Measurements from ENCODE around the gene SMC1B. TPM values are rescaled to one million over a fixed set of nuclear protein-coding genes. Genes with fewer than 3 reads are reported as not detected.
"Not testable (repeated sequence)": the region's sequence is repeated elsewhere in the genome, so short reads cannot be mapped to it uniquely, and the experiment has no call there.

The SMC1B gene
- total RNA-seq, 2 donors from 2014 or later: not detected

DNA sequence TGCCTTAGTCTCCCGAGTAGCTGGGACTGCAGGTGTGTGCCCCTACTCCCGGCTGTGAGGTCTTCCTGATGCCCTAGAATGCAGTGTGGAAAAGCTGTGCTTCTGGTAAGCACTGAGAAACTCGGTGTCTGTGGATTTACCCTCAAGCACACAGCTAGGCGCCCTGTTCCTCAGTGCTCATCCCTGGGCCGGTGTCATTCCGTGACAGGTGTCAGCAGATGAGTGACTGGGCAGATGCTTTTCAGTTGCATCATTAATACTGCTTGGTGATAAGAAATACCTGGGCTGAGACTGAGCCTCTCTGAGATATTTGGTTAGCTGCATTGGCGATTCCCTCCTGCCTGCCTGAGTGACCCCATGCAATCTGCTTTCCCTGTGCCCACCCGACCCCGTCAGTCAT is 81.9 kb downstream of the SMC1B start:
- no peak for DNase-seq (ENCODE audit: low spot score)
- intact Hi-C loops (cut with DNase I): loop anchor here in 1 of 2 donors (10.0 kb wide), 1 partner anchor 753 kb away; no protein-coding TSS in a partner anchor

DNA sequence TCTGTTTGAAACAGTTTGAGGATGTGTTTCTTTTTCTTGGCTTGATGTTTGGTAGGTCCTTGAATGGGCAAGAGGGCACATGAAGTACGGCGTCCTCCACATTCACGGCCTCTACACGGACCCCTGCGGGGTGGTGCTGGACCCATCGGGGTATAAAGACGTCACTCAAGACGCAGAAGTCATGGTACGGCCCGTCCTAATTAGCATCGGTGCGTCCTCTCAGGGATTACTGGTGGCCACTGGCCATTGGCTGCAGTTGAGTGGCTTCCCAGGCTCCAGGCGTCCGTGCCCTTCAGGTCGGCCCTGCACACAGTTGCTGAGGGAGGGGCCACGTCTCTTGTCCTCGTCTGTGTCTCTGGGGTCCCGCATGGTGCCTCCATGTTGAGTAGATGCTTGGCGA is 82.9 kb downstream of the SMC1B start:
- peak; percentile 61 for DNase-seq (ENCODE audit: low spot score)
- intact Hi-C loops (cut with DNase I): loop anchor here in 1 of 2 donors (10.0 kb wide), 1 partner anchor 754 kb away; no protein-coding TSS in a partner anchor

DNA sequence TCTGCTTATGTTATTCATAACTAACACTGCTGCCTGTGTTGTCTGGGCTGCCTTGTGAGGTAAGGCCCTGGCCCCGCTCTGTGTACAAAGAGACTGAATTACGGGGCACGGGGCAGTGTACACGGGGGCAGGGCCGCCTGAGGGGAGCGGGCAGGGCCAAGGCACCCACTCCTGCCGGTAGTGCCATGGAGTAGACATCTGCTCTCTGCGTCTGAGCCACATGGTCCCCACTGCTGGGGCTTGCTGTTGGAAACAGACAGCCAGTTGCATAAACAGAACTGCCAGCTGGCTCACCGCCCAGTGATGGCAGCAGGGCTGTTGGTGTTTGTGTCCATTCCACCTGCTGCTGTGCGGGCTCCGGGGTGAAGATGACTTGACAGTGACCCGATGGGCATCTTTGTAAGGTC is 83.9 kb downstream of the SMC1B start:
- intact Hi-C loops (cut with DNase I): no loop called here
- DNase-seq (ENCODE audit: low spot score): peak; percentile 77

DNA sequence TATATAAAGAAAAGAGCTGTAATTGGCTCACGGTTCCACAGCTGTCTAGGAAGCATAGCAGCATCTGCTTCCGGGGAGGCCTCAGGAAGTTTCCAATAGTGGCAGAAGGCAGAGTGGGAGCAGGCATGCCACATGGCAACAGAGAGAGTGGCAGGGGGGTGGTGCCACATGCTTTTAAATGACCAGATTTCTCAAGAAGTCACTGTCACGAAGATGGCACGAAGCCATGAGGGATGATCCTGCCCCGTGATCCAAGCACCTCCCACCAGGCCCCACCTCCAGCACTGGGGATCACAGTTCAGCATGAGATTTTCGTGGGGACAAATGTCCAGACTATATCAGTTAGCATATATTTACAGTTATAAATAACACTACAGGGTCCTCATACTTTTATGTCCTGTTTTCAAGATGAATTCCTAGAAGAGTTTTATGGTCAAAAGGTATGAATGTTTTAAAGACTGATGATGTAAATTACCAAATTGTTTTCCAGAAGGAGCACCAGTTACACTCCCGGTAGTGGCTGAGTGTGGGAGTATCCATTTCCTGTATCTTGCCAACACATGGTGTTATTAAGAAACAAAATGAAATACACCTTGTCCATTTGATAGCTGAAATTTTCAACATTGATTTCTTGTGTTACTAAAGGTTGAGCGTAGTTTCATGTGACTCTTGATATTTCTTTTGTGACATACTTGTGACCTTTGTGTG is 84.4 kb downstream of the SMC1B start:
- intact Hi-C loops (cut with DNase I): no loop called here

DNA sequence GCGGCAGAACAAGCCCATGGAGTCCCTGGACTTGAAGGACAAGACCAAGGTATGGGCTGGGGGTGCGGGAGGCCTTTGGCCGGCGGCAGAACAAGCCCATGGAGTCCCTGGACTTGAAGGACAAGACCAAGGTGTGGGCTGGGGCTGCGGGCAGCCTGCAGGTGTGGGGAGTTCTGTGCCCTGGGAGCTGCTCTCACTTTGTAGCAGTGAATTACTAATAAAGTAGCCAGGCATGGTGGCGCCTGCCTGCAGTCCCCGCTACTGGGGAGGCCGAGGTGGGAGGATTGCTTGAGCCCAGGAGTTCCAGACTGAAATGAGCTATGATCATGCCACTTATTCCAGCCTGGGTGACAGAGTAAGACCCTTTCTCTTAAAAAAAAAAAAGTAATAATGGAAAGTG is 85.1 kb downstream of the SMC1B start:
- peak; percentile 78 for DNase-seq (ENCODE audit: low spot score)
- intact Hi-C loops (cut with DNase I): not testable (repeated sequence)

More for the DNA sequence above, 84.4 kb downstream of the SMC1B start:
- peak; percentile 66 for DNase-seq (ENCODE audit: low spot score)

DNA sequence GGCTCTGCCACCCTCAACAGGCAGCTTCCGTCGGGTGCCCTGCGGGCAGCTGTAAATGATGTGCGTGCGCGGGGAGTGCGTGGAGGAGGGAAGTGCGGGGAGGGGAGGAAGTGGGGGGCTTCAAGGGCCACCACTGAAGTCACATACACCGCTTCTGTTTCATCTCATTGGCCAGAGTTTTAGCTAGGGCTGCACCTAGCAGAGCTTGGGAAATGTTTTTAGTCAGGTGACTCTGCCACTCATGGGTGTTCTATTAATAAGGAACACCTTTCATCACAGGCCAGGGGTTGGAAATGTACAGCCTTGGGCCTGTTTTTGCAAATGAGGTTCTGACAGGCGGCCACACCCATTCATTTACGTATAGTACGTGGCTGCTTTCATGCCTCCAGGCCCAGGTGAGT is 89.1 kb downstream of the SMC1B start:
- DNase-seq (ENCODE audit: low spot score): peak; percentile 28
- intact Hi-C loops (cut with DNase I): no loop called here

DNA sequence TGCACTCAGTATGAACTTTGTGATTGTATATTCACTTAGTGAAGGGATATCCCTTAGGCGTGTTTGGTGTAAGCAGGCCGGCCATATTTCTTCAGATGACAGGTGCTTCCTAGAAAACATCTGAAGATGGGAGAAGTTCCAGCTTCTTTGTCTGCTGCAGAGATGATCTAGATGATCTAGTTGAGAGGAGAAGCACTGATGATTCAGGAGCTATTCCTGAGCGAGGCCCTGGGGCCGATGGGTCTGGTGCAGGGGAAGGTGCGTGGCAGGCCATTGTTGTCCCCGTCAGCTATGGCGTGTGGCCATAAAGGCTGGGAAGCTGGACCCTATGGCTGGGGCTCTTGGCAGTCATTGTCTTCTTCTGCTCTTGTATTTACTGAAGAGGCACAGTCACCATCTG is 89.7 kb downstream of the SMC1B start:
- intact Hi-C loops (cut with DNase I): no loop called here
- peak; percentile 52 for DNase-seq (ENCODE audit: low spot score)

DNA sequence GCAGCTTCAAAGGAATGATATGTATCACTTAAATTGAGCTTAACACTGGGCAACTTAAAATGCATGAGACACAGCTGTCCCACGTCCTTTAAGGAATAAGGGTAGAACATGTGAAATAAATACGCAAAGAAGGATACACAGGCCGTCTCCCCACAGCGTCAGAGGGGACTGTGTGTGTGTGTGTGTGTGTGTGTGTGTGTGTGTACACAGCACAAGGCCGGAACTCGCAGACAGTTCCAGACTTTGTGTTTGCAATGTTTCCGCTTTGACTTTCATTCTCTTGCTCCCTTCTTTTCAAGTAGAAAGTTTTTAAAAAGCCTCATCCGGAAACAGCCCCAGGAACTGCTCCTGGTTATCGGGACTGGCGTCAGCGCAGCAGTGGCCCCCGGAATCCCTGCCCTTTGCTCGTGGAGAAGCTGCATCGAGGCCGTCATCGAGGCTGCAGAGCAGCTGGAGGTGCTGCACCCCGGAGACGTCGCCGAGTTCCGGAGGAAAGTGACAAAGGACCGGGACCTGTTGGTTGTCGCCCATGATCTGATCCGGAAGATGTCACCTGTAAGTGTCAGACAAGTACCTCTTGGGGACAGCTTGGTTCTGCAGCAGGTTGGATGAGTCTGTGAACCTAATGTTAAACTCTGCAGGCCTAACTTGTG is 90.4 kb downstream of the SMC1B start:
- intact Hi-C loops (cut with DNase I): no loop called here
- DNase-seq (ENCODE audit: low spot score): peak; percentile 26

DNA sequence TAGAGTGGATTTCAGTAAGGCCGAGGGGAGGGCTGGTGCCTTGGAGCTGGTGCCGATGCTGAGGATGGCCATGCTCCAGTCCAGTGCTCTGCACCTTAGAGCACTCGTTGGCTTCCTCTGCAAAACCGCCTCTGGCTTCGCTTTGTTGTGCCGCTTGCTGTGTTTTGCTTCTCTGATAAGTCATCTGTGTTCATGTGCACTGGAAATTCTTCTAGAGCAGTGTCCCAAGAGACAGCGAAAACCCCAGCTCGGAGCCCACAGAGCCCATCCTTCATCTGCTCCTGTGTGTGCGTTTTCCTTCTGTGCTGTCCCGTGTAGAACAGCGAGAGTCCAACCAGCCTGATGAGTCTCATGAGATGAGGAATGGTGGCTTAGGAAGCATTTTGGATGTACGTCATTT is 91.6 kb downstream of the SMC1B start:
- intact Hi-C loops (cut with DNase I): no loop called here
- no peak for DNase-seq (ENCODE audit: low spot score)

DNA sequence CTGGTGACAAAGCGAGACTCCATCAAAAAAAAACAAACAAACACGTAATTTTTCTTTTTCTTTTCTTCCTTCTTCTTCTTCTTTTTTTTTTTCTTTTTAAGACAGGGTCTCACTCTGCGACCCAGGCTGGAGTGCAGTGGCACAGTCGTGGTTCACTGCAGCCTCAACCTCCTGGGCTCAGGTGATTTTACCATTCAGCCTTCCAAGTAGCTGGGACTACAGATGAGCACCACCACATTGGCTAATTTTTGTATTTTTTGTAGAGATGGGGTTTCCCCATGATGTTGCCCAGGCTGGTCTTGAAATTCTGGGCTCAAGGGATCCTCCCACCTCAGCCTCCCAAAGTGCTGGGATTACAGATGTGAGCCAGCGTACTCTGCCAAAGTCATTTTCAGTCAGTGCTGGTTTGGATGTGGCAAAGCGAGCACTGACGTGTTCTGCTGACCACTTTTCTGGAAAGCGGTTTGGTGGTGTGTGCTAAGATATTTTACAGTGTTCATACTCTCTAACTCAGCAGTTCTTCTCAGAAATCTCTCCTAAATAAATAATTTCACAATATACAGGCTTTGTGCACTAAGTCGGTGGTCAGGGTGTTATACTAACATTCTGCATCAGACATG is 92.9 kb downstream of the SMC1B start:
- DNase-seq (ENCODE audit: low spot score): no peak
- intact Hi-C loops (cut with DNase I): no loop called here

DNA sequence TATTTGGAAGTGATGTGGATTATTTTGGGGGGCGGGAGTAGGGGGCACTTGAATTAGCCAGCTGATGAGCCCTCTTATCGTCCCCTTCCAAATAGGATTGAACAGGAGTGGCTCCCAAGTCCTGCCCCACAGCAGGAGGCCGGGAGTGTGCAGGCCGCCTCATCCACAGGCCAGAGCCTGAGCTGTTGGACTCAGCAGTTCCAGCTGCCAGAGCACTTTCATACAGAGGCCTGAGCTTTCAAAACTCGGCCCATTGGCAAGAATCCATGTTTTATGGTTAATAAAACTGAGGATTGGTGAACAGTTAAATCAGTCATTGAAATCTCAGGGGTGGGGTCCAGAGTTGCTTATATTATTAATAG is 94.1 kb downstream of the SMC1B start:
- intact Hi-C loops (cut with DNase I): no loop called here
- DNase-seq (ENCODE audit: low spot score): no peak

DNA sequence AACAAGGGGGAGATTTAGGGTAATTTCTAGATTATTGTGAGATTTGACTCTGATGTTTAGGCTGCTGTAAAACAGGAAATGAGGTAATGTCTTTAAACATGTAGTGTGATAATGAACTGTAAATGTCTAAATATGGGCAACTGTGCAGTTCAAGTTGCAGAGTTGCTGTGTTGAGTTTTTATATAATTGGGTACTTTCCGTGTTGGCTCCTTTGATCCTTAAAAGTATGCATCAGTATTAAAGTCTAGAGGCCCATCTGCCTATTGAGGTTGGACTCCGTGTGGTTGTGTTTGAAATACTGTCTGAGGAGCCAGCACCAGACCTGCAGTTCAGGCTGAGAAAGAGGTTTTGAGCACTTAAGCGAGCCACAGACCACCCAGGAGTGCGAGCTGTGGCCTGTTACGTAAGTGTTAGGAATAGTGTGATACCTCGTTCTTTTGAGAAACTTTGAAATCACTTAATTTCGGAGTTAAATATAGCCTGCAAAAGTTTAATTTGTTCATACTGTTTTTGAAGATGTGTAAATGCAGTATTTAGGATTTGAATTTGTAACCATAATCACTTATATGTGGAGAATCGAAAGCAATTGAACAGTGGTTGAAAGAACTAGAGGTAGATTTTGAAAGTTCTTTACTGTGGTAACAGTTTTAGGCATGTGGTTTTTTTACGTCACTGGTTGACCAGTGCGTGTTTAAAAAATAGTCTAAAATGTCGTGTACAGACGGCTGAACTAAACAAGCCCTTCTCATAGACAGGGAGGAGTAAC is 94.7 kb downstream of the SMC1B start:
- intact Hi-C loops (cut with DNase I): no loop called here
- no peak for DNase-seq (ENCODE audit: low spot score)

DNA sequence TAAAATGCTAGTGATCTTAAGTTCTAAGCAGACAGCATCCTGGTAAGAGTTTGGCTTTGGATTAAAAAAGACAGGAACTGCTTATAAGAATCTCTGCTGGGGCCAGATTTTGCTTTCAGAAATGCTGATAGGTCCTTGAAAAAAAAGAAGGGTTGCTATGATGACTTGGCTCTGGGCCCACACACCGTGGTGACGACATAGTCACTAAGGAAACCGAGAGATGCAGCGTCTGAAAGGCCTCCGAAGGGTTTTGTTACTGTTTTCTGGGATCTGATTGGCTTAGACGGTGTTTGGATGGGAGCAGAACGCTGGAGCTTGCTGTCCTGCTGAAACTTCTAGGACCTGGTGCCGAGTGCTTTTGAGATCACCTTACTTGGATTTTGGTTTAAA is 95.2 kb downstream of the SMC1B start:
- intact Hi-C loops (cut with DNase I): no loop called here
- peak; percentile 95 for DNase-seq (ENCODE audit: low spot score)

DNA sequence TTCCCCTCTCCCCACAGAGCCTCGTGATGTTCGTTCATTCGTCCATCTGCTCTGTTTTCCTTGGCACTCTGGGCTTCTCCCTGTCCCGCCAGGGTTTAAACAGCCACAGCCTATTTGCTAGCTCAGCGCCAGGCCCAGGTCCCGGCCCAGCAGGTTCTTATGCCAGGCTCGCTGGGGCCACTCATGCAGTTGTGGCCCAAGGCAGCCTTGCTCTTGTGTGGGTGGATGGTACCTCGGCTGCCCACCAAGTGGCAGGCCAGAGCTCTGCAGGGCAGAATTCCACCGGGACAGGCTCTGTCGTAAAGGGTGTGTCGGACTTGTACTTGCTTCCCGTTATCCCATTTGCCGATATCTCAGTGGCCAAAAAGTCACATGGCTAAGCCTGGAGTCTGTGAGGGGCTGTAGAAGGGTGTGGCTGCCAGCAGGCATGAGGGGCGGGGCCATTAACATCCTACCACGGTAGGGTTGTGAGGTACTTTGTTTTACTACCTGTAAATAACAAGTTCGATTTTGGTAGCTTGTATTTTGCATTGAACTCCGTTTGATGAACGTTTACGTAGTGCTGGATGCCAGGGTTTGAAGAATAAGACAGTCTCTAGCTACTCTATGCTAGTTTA is 95.7 kb downstream of the SMC1B start:
- DNase-seq (ENCODE audit: low spot score): peak; percentile 89
- intact Hi-C loops (cut with DNase I): no loop called here

DNA sequence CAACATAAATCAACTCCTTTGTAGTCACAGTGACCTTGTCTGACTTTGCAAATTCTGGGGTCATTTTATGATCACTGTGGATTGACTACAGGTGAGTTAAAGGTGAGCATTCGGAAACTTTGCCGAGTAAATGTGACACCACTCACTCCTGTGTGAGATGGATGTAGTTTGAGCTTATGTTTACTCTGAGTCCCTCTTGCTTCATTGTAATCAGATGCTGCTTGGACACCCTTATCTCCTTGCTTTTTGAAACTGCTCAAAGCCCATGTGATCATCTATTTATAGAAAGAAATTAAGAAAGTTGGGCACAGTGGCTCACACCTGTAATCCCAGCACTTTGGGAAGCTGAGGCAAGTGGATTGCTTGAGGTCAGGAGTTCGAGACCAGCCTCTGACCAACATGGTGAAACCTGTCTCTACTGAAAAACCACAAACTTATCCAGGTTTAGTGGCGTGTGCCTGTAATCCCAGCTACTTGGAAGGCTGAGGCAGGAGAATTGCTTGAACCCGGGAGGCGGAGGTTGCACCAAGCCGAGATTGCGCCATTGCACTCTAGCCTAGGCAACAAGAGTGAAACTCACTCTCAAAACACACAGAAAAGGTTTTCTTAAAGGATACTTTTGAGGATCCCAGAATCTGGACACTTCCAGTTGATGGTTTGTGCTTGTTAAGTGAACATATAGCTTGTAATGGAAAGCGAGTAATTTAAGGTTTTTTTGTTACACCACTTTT is 96.4 kb downstream of the SMC1B start:
- no peak for DNase-seq (ENCODE audit: low spot score)
- intact Hi-C loops (cut with DNase I): no loop called here

DNA sequence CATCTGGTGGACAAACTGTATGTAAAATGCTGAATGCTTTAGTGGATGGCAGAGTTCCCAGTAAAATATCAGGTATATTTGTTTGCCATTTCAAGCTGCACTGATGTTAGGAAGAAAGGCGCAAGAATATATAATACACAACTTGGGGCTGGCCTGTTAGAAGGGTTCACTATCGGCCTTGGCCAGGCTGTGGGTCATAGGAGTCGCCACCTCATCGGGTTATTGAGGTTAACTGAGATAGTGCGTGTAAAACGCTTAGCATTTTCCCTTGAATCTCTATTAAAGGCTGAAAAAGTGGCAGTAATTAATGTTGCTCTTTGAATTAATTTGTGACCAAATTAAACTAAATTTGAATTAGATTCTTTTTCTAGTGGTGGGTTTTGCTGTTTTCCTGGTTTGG is 98.6 kb downstream of the SMC1B start:
- DNase-seq (ENCODE audit: low spot score): no peak
- intact Hi-C loops (cut with DNase I): no loop called here

DNA sequence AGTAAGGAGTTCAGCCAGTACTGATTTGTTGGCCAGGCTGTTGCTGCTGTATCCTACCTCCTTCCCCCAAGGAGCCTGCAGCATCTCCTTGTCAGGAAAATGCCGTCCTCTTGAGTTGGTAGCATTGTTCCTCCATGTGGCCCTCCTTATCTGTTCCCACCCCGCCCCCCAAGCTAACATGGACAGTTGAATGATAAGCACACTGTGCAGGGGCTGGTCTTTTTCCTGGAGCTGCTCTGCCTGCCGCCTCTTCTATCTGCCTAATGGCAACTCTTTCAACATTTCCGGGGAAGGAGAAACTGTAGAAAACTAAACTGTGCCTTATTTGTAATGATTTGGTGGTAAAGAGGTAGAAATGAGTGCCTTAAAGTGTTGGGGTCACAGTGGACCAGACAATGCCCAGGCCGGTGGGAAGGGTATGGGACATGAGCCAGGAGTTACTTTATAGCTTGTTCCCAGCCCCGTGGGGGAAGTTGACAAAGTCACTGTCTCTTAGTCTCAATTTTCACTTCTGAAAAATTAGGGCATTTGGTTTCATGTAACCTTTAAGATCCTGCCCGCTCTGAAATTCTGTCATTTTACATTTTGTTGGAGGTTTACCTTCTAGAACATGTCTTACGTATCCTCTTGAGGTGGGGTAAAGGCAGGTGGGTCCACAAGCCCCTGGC is 99.2 kb downstream of the SMC1B start:
- intact Hi-C loops (cut with DNase I): no loop called here
- no peak for DNase-seq (ENCODE audit: low spot score)

DNA sequence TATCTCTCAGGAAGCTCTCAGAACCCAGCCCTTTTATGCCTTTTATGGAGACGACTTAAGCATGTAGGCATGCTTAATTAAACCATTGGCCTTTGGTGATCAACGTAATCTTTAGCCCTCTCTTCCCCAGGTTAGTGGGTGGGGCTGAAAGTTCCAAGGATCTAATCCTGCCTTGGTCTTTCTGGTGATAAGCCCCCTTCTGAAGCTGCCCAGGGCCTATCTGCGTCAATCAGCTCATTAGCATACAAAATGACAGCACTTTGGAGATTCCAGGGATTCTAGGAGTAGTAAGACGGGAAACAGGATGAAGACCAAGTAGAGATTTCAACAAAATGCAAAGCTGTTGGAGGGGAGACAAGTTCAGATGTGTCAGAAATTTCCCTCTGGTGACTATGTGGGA is 100.5 kb downstream of the SMC1B start:
- intact Hi-C loops (cut with DNase I): no loop called here
- DNase-seq (ENCODE audit: low spot score): no peak

All from posterior vena cava (tissue), 2 donors.